HCT116 (cell line): ENCODE measurements around the gene PCGF2. TPM values are rescaled to one million over a fixed set of nuclear protein-coding genes. Genes with fewer than 3 reads are reported as not detected.

Experiments used
- ATAC-seq: fragments of 200-7000 bp; cut with Tn5 transposase; 2 replicates; pipeline ENCODE4 v1.9.1; 2020; ENCODE audit warnings: mild to moderate bottlenecking, moderate library complexity
- BruUV-seq: library from RNA; stranded (reverse); fragments of 400-500 nt; replicated peaks from 2 replicates; lab custom pipeline; 2021; lab: Mats Ljungman, UMichigan
- CTCF ChIA-PET: fragments of 300-600 bp; sonication (Branson Sonifier 250); formaldehyde crosslinking; loops from one replicate; lab custom pipeline; 2021; ENCODE audit warnings: antibody characterized with exemption; lab: Charles Lee
- POLR2A ChIA-PET: fragments of 300-600, 350-600 bp; sonication (Branson Sonifier 250); formaldehyde crosslinking; loops from one replicate; lab custom pipeline; 2021; ENCODE audit warnings: antibody characterized with exemption; lab: Charles Lee
- RAD21 ChIA-PET, 2 experiments: fragments of 300-600 bp; sonication (Branson Sonifier 250); formaldehyde crosslinking; loops; one replicate each; lab custom pipeline; 2023; ENCODE audit warnings: low total read pairs in 2 of 2; ENCODE audit not compliant: uncharacterized antibody in 2 of 2, unreplicated experiment in 2 of 2, low non-redundant PET in 1 of 2; lab: Charles Lee
- DNase-seq: peaks from one replicate; pipeline ENCODE4 v3.0.0-alpha.2; 2010; ENCODE audit warnings: low read depth, low spot score
- H2AFZ ChIP-seq: fragments of 200-600 bp; shearing (Covaris generic), sonication (generic); 2 replicates; pipeline ENCODE4 v1.6.1; 2017; ENCODE audit warnings: low read depth, mixed run types, mixed read lengths, antibody characterized with exemption, low read length; ENCODE audit not compliant: poor library complexity, severe bottlenecking
- H3K27ac ChIP-seq: 2 replicates; pipeline ENCODE4 v1.5.1; 2012; ENCODE audit warnings: low read depth, low read length
- H3K27me3 ChIP-seq: fragments of 200-600 bp; sonication (generic); 2 replicates; pipeline ENCODE4 v1.6.1; 2016; ENCODE audit warnings: mixed run types, low read length, mixed read lengths; ENCODE audit not compliant: insufficient read depth
- H3K36me3 ChIP-seq, 2 experiments: fragments of 200-500 bp in 1 of 2; fragments of 200-600 bp in 1 of 2; sonication (Bioruptor generic) in 1 of 2; sonication (generic) in 1 of 2; 2 replicates each; pipeline versions ENCODE4 v1.5.1 to v1.6.1; 2014 to 2016; ENCODE audit warnings: low read length in 2 of 2, inconsistent platforms in 1 of 2, mixed read lengths in 1 of 2, mixed run types in 1 of 2; ENCODE audit not compliant: insufficient read depth in 2 of 2, control insufficient read depth in 1 of 2
- H3K4me1 ChIP-seq, 2 experiments: fragments of 200-600 bp in 1 of 2; sonication (generic) in 1 of 2; 2 replicates each; pipeline versions ENCODE4 v1.5.1 to v1.6.1; 2012 to 2017; ENCODE audit warnings: low read length in 2 of 2, inconsistent platforms in 1 of 2, mild to moderate bottlenecking in 1 of 2, mixed read lengths in 1 of 2, mixed run types in 1 of 2, moderate library complexity in 1 of 2; ENCODE audit not compliant: insufficient read depth in 2 of 2, control insufficient read depth in 1 of 2
- H3K4me2 ChIP-seq: fragments of 200-600 bp; sonication (generic); 2 replicates; pipeline ENCODE4 v1.6.1; 2017; ENCODE audit warnings: mixed run types, low read length, mixed read lengths
- H3K4me3 ChIP-seq, 2 experiments: fragments of 200-600 bp in 1 of 2; sonication (generic) in 1 of 2; replicated peaks in 1 of 2; 2 replicates each; pipeline ENCODE4 v1.5.1; 2011 to 2016; ENCODE audit warnings: low read length in 2 of 2, control low read depth in 1 of 2, low read depth in 1 of 2, mild to moderate bottlenecking in 1 of 2, mixed read lengths in 1 of 2, mixed run types in 1 of 2
- H3K79me2 ChIP-seq: fragments of 200-600 bp; sonication (generic); 2 replicates; pipeline ENCODE4 v1.6.1; 2017; ENCODE audit warnings: mild to moderate bottlenecking, mixed run types, low read length, moderate library complexity, mixed read lengths; ENCODE audit not compliant: insufficient read depth
- H3K9ac ChIP-seq: fragments of 200-600 bp; sonication (generic); 2 replicates; pipeline ENCODE4 v1.6.1; 2016; ENCODE audit warnings: low read length, mixed read lengths
- H3K9me2 ChIP-seq: fragments of 200-600 bp; sonication (generic), shearing (Covaris generic); 2 replicates; pipeline ENCODE4 v1.6.1; 2017; ENCODE audit warnings: mixed run types, mild to moderate bottlenecking, moderate library complexity; ENCODE audit not compliant: insufficient read depth
- H3K9me3 ChIP-seq, 2 experiments: fragments of 200-500 bp in 1 of 2; fragments of 200-600 bp in 1 of 2; sonication (Bioruptor generic) in 1 of 2; sonication (generic) in 1 of 2; 2 replicates each; pipeline ENCODE4 v1.6.1; 2014 to 2017; ENCODE audit warnings: low read length in 2 of 2, mixed read lengths in 2 of 2, inconsistent platforms in 1 of 2, low read depth in 1 of 2, mild to moderate bottlenecking in 1 of 2, mixed run types in 1 of 2, moderate library complexity in 1 of 2; ENCODE audit not compliant: control insufficient read depth in 1 of 2, insufficient read depth in 1 of 2
- H4K20me1 ChIP-seq: fragments of 200-600 bp; sonication (generic), shearing (Covaris generic); 2 replicates; pipeline ENCODE4 v1.6.1; 2017; ENCODE audit warnings: mixed run types, mild to moderate bottlenecking, moderate library complexity; ENCODE audit not compliant: insufficient read depth
- CBX3 ChIP-seq: IDR thresholded peaks from 2 replicates; pipeline ENCODE4 v1.6.1; 2012; ENCODE audit warnings: low read depth
- CEBPB ChIP-seq: IDR thresholded peaks from 2 replicates; pipeline ENCODE4 v1.6.1; 2012; ENCODE audit warnings: low read depth
- EGR1 ChIP-seq: IDR thresholded peaks from 2 replicates; pipeline ENCODE4 v1.6.1; 2012; ENCODE audit warnings: low read depth
- ELF1 ChIP-seq: IDR thresholded peaks from 2 replicates; pipeline ENCODE4 v1.6.1; 2012; ENCODE audit warnings: low read depth, borderline replicate concordance
- EZH2phosphoT487 ChIP-seq: fragments of 200-600 bp; IDR thresholded peaks from 2 replicates; pipeline ENCODE4 v1.6.1; 2018; ENCODE audit warnings: antibody characterized with exemption, borderline replicate concordance
- FOSL1 ChIP-seq: IDR thresholded peaks from 2 replicates; pipeline ENCODE4 v1.6.1; 2012; ENCODE audit warnings: low read depth
- JUND ChIP-seq: IDR thresholded peaks from 2 replicates; pipeline ENCODE4 v1.6.1; 2012
- POLR2A ChIP-seq: IDR thresholded peaks from 2 replicates; pipeline ENCODE4 v1.7.0; 2011; ENCODE audit warnings: borderline replicate concordance; ENCODE audit not compliant: insufficient read depth, insufficient read length; ENCODE audit errors: extremely low read depth
- RAD21 ChIP-seq: IDR thresholded peaks from 2 replicates; pipeline ENCODE4 v1.6.1; 2012; ENCODE audit warnings: low read depth, mild to moderate bottlenecking
- SP1 ChIP-seq: IDR thresholded peaks from 2 replicates; pipeline ENCODE4 v1.6.1; 2012; ENCODE audit warnings: low read depth
- SRF ChIP-seq: IDR thresholded peaks from 2 replicates; pipeline ENCODE4 v1.6.1; 2012; ENCODE audit warnings: low read depth
- TCF7L2 ChIP-seq: IDR thresholded peaks from 2 replicates; pipeline ENCODE4 v1.7.0; 2011; ENCODE audit warnings: borderline replicate concordance, inconsistent platforms; ENCODE audit not compliant: insufficient read depth, insufficient read length; ENCODE audit errors: extremely low read depth
- YY1 ChIP-seq: IDR thresholded peaks from 2 replicates; pipeline ENCODE4 v1.6.1; 2011; ENCODE audit warnings: low read length, low read depth, moderate library complexity, mild to moderate bottlenecking; ENCODE audit not compliant: insufficient replicate concordance; ENCODE audit errors: extremely low read depth
- ZNF274 ChIP-seq: fragments of 200-500 bp; sonication (Bioruptor generic); IDR thresholded peaks from 2 replicates; pipeline ENCODE4 v1.6.1; 2014; ENCODE audit warnings: mild to moderate bottlenecking, low read depth, low read length, inconsistent platforms
- intact Hi-C: fragments of 100-400 bp; cut with micrococcal nuclease; formaldehyde crosslinking; loops from 2 replicates; pipeline ENCODE4 v1.10.0; 2022
- total RNA-seq: library from RNA; stranded (reverse); gene quantifications from one replicate; pipeline ENCODE4 v1.2.1, GENCODE V29; 2021; ENCODE audit not compliant: unreplicated experiment
- TF ChIP-seq, protein P1 (sequence below), 3 experiments: fragments of 200-600 bp in 1 of 3; sonication (generic) in 1 of 3; IDR thresholded peaks in 2 of 3; conservative IDR thresholded peaks in 1 of 3; 2 replicates each; pipeline ENCODE4 v1.5.1; 2012 to 2017; ENCODE audit warnings: low read depth in 2 of 3, low read length in 2 of 3, antibody characterized with exemption in 1 of 3, borderline replicate concordance in 1 of 3, control low read depth in 1 of 3, mild to moderate bottlenecking in 1 of 3, mixed read lengths in 1 of 3, mixed run types in 1 of 3, moderate library complexity in 1 of 3; ENCODE audit not compliant: insufficient read depth in 1 of 3
- TF ChIP-seq, protein P2 (sequence below): IDR thresholded peaks from 2 replicates; pipeline ENCODE4 v1.6.1; 2011; ENCODE audit warnings: mild to moderate bottlenecking, low read length, moderate library complexity; ENCODE audit not compliant: insufficient replicate concordance; ENCODE audit errors: extremely low read depth
- TF ChIP-seq, protein P3 (sequence below): IDR thresholded peaks from 2 replicates; pipeline ENCODE4 v1.6.1; 2012

The PCGF2 gene
- total RNA-seq, 1 experiment from 2014 or later: 64.6 TPM

DNA sequence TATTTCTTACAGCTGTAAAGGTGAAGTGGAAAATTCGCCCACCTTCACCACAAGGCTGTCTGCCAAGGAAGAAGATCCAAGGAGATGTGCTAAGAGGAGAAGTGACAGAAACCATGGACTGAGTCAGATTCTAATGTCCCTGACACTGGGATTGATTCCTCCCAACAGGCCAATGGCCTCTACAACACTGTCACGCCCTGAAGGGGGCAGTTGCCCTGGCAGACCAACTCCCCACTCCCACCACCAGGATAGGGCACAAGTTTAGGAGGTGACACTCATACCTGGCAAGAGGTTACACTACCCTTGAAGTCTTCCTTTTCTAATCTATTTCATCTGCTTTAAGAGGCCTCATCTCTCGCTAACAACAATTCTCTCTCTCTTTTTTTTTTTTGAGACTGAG lies 35.1 kb upstream of the PCGF2 start:
- TF ChIP-seq, protein P1, sequence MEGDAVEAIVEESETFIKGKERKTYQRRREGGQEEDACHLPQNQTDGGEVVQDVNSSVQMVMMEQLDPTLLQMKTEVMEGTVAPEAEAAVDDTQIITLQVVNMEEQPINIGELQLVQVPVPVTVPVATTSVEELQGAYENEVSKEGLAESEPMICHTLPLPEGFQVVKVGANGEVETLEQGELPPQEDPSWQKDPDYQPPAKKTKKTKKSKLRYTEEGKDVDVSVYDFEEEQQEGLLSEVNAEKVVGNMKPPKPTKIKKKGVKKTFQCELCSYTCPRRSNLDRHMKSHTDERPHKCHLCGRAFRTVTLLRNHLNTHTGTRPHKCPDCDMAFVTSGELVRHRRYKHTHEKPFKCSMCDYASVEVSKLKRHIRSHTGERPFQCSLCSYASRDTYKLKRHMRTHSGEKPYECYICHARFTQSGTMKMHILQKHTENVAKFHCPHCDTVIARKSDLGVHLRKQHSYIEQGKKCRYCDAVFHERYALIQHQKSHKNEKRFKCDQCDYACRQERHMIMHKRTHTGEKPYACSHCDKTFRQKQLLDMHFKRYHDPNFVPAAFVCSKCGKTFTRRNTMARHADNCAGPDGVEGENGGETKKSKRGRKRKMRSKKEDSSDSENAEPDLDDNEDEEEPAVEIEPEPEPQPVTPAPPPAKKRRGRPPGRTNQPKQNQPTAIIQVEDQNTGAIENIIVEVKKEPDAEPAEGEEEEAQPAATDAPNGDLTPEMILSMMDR (IDR thresholded peaks at IDR 0.05 in 2 of 3, conservative IDR thresholded peaks at IDR 0.05 in 1 of 3; ENCODE audit: borderline replicate concordance in 1 of 3, insufficient read depth in 1 of 3, low read depth in 2 of 3, low read length in 2 of 3): 0 out of 6 replicates have a peak, but pooled peaks of 1 of the 3 experiments have one; percentile 5
- no peak for TF ChIP-seq JUND
- TF ChIP-seq, all 23 proteins: peak for 1
- no peak overlapping the region for H3K27ac ChIP-seq
- peaks cover 33 to 48% of the 10 kb centered on the region in 2 experiments; a peak in 3 of 4 replicates for H3K36me3 ChIP-seq
- intact Hi-C loops: no loop called here
- H3K4me3 ChIP-seq: no peak overlapping the region
- RAD21 ChIA-PET: no interaction called here
- H3K9me2 ChIP-seq: no peaks in the 10 kb centered on the region
- no TSS peak for BruUV-seq
- CTCF ChIA-PET: no interaction called here
- no peak overlapping the region for H2AFZ ChIP-seq
- no peak overlapping the region for H3K9ac ChIP-seq
- H3K79me2 ChIP-seq: no peaks in the 10 kb centered on the region
- H3K4me2 ChIP-seq: no peak overlapping the region
- POLR2A ChIA-PET: no interaction called here
- no peaks in the 10 kb centered on the region for H4K20me1 ChIP-seq
- H3K9me3 ChIP-seq: no peaks in the 10 kb centered on the region
- DNase-seq (no peak), ATAC-seq (peak; percentile 52; the same call in 1 of the 2 replicates)
- H3K27me3 ChIP-seq: no peaks in the 10 kb centered on the region
- no peaks in the 10 kb centered on the region for H3K4me1 ChIP-seq

DNA sequence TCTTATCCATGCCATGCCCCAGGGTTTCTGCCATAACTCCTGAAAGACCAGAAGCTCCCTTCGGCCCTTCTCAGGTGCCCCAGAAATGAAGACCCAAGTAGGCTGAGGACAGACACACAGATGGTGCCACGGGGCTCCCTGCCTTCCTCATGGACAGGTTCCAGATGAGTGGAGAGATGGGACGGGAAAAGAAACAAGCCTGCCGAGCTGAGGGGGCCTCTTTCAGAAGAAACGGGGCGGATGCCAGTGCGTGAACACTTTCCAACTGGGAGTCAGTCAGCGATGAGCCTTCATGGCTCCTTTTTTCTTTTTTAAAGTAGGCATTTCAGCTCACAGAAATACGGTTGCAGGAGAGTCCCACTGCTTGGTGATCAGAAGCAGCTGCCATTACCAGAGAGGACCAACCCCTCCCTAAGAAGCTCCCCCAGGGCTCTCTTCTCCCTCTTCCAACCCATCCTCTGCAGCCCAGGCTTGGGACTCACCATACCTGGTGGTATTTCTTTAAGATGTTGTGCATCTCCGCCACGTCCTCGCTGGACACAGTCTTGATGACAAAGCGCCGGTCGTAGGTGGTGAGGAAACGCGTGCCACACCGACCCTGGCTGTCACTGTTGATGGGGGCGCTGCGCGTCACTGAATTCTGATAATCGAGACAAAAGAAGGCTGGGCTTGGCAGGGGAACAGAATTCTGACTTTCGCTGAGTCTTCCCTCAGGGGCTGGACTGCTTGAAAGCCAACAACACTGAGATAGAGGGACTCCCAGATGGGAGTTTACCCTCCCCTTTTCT lies 32.0 kb upstream of the PCGF2 start:
- ATAC-seq (no peak), DNase-seq (no peak)
- Histone ChIP-seq H3K27ac (no peak overlapping the region), H4K20me1 (no peaks in the 10 kb centered on the region), H3K4me3 (no peak overlapping the region), H3K4me1 (no peaks in the 10 kb centered on the region), H3K36me3 (peaks cover 42 to 61% of the 10 kb centered on the region in 2 experiments; a peak in 3 of 4 replicates), H3K27me3 (no peaks in the 10 kb centered on the region), H3K9ac (no peak overlapping the region), H3K4me2 (no peak overlapping the region), H3K9me2 (no peaks in the 10 kb centered on the region), H3K9me3 (no peaks in the 10 kb centered on the region), H2AFZ (no peak overlapping the region), H3K79me2 (no peaks in the 10 kb centered on the region)
- ChIA-PET POLR2A (no interaction called here), CTCF (no interaction called here), RAD21 (no interaction called here)
- BruUV-seq: no TSS peak
- intact Hi-C loops: no loop called here
- TF ChIP-seq ZNF274 (no peak), EGR1 (no peak), SRF (no peak), RAD21 (no peak), TCF7L2 (no peak), ELF1 (no peak), FOSL1 (no peak), YY1 (no peak), SP1 (no peak), CEBPB (no peak), POLR2A (no peak), CBX3 (no peak), EZH2phosphoT487 (no peak)
- TF ChIP-seq, protein P2, sequence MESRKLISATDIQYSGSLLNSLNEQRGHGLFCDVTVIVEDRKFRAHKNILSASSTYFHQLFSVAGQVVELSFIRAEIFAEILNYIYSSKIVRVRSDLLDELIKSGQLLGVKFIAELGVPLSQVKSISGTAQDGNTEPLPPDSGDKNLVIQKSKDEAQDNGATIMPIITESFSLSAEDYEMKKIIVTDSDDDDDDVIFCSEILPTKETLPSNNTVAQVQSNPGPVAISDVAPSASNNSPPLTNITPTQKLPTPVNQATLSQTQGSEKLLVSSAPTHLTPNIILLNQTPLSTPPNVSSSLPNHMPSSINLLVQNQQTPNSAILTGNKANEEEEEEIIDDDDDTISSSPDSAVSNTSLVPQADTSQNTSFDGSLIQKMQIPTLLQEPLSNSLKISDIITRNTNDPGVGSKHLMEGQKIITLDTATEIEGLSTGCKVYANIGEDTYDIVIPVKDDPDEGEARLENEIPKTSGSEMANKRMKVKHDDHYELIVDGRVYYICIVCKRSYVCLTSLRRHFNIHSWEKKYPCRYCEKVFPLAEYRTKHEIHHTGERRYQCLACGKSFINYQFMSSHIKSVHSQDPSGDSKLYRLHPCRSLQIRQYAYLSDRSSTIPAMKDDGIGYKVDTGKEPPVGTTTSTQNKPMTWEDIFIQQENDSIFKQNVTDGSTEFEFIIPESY: no peak
- TF ChIP-seq, protein P3, sequence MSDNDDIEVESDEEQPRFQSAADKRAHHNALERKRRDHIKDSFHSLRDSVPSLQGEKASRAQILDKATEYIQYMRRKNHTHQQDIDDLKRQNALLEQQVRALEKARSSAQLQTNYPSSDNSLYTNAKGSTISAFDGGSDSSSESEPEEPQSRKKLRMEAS: no peak
